Stimulated activated CD4-positive, alpha-beta T cell treated with anti-CD3 and anti-CD28 coated beads, Interleukin-4, amount 100 ng/mL, for 1 hour (primary cell): ENCODE data around the gene ASCC1.
"Not testable (repeated sequence)": the region's sequence is repeated elsewhere in the genome, so short reads cannot be mapped to it uniquely, and the experiment has no call there.

ENCODE experiments used
- DNase-seq: peaks from one replicate; pipeline ENCODE4 v3.0.0-alpha.2; 2020

The ASCC1 gene

GRCh38 chr10:72219235-72219814, 3.2 kb upstream of the ASCC1 start:
- no peak for DNase-seq

GRCh38 chr10:72218726-72219125, 2.6 kb upstream of the ASCC1 start:
- DNase-seq: no peak

GRCh38 chr10:72218325-72218724, 2.2 kb upstream of the ASCC1 start:
- DNase-seq: no peak

- DNase-seq: not testable (repeated sequence)
Observed at GRCh38 chr10:72211832-72212231, 4.2 kb downstream of the ASCC1 start.

GRCh38 chr10:72211381-72211780, 4.7 kb downstream of the ASCC1 start:
- DNase-seq: not testable (repeated sequence)

- not testable (repeated sequence) for DNase-seq
Observed at GRCh38 chr10:72208526-72208925, 7.5 kb downstream of the ASCC1 start.

GRCh38 chr10:72206511-72207229, 9.4 kb downstream of the ASCC1 start:
- DNase-seq: no peak

- no peak for DNase-seq
Observed at GRCh38 chr10:72204724-72205123, 11.4 kb downstream of the ASCC1 start.

GRCh38 chr10:72204296-72204695, 11.8 kb downstream of the ASCC1 start:
- no peak for DNase-seq

- no peak for DNase-seq
Observed at GRCh38 chr10:72201293-72201692, 14.8 kb downstream of the ASCC1 start.

- DNase-seq: no peak
Observed at GRCh38 chr10:72200883-72201282, 15.2 kb downstream of the ASCC1 start.

GRCh38 chr10:72194949-72195348, 21.1 kb downstream of the ASCC1 start:
- DNase-seq: no peak

GRCh38 chr10:72186982-72187330, 29.1 kb downstream of the ASCC1 start:
- no peak for DNase-seq

GRCh38 chr10:72186258-72186981, 29.7 kb downstream of the ASCC1 start:
- DNase-seq: no peak

- DNase-seq: no peak
Observed at GRCh38 chr10:72184156-72184555, 31.9 kb downstream of the ASCC1 start.

GRCh38 chr10:72177454-72177853, 38.6 kb downstream of the ASCC1 start:
- no peak for DNase-seq

GRCh38 chr10:72176701-72177100, 39.4 kb downstream of the ASCC1 start:
- DNase-seq: no peak

- DNase-seq: no peak
Observed at GRCh38 chr10:72175149-72175548, 40.9 kb downstream of the ASCC1 start.

- no peak for DNase-seq
Observed at GRCh38 chr10:72174297-72174662, 41.8 kb downstream of the ASCC1 start.

- no peak for DNase-seq
Observed at GRCh38 chr10:72173619-72174296, 42.3 kb downstream of the ASCC1 start.

GRCh38 chr10:72173262-72173618, 42.8 kb downstream of the ASCC1 start:
- DNase-seq: no peak

GRCh38 chr10:72171175-72171630, 44.9 kb downstream of the ASCC1 start:
- DNase-seq: no peak

- no peak for DNase-seq
Observed at GRCh38 chr10:72170733-72171132, 45.3 kb downstream of the ASCC1 start.

GRCh38 chr10:72170263-72170662, 45.8 kb downstream of the ASCC1 start:
- no peak for DNase-seq
